ENCODE results near the gene GNAL. TPM values are rescaled to one million over a fixed set of nuclear protein-coding genes. Genes with fewer than 3 reads are reported as not detected.

The GNAL gene
- total and polyA plus RNA-seq, 7 donors, result 0.46 to 25.1 (median 13.2) TPM

GRCh38 chr18:11759456-11759855 lies 70.4 kb downstream of the GNAL start:
- TF ChIP-seq POLR2A (IDR thresholded peaks at IDR 0.05), result no peak
- no peak for TF ChIP-seq EP300 (IDR thresholded peaks at IDR 0.05)
- no peak for TF ChIP-seq CTCF (IDR thresholded peaks at IDR 0.05)
- TF ChIP-seq POLR2AphosphoS5 (IDR thresholded peaks at IDR 0.05), result no peak
- intact Hi-C loops (cut with DNase I), result no loop called here
- WGBS, 2 donors, result 91 to 94% methylated on average over 10 of the region's 10 CpGs
- no peak for DNase-seq
- Histone ChIP-seq H3K27me3 (no peaks in the 10 kb centered on the region), H3K4me3 (no peak overlapping the region), H3K9me3 (no peaks in the 10 kb centered on the region), H3K4me1 (no peaks in the 10 kb centered on the region), H3K27ac (no peak overlapping the region), H3K36me3 (no peaks in the 10 kb centered on the region)

GRCh38 chr18:11760498-11761167 lies 71.6 kb downstream of the GNAL start:
- 65 to 83% methylated on average over 7 of the region's 7 CpGs for WGBS, 2 donors
- Histone ChIP-seq H3K27me3 (no peaks in the 10 kb centered on the region), H3K27ac (no peak overlapping the region), H3K36me3 (no peaks in the 10 kb centered on the region), H3K4me1 (no peaks in the 10 kb centered on the region), H3K9me3 (no peaks in the 10 kb centered on the region), H3K4me3 (no peak overlapping the region)
- intact Hi-C loops (cut with DNase I), result no loop called here
- TF ChIP-seq POLR2A (IDR thresholded peaks at IDR 0.05), result no peak
- no peak for TF ChIP-seq CTCF (IDR thresholded peaks at IDR 0.05)
- TF ChIP-seq POLR2AphosphoS5 (IDR thresholded peaks at IDR 0.05), result no peak
- no peak for TF ChIP-seq EP300 (IDR thresholded peaks at IDR 0.05)
- no peak for DNase-seq

- intact Hi-C loops (cut with DNase I), result no loop called here
- TF ChIP-seq POLR2A (IDR thresholded peaks at IDR 0.05), result no peak
- H3K27me3 ChIP-seq, result no peaks in the 10 kb centered on the region
- H3K36me3 ChIP-seq, result no peaks in the 10 kb centered on the region
- no peaks in the 10 kb centered on the region for H3K4me1 ChIP-seq
- no peak overlapping the region for H3K4me3 ChIP-seq
- DNase-seq, result no peak
- H3K27ac ChIP-seq, result no peak overlapping the region
- no peaks in the 10 kb centered on the region for H3K9me3 ChIP-seq
- 81 to 88% methylated on average over 2 of the region's 2 CpGs for WGBS, 2 donors
Measured at GRCh38 chr18:11761553-11761952, 72.5 kb downstream of the GNAL start.

- Histone ChIP-seq H3K4me1 (no peaks in the 10 kb centered on the region), H3K36me3 (no peaks in the 10 kb centered on the region), H3K27me3 (no peaks in the 10 kb centered on the region), H3K4me3 (no peak overlapping the region), H3K27ac (no peak overlapping the region), H3K9me3 (no peaks in the 10 kb centered on the region)
- TF ChIP-seq POLR2A (IDR thresholded peaks at IDR 0.05) (no peak), POLR2AphosphoS5 (IDR thresholded peaks at IDR 0.05) (no peak), EP300 (IDR thresholded peaks at IDR 0.05) (no peak), CTCF (IDR thresholded peaks at IDR 0.05) (no peak)
- intact Hi-C loops (cut with DNase I), result no loop called here
- no peak for DNase-seq
- 83 to 88% methylated on average over 7 of the region's 7 CpGs for WGBS, 2 donors
Measured at GRCh38 chr18:11762429-11762828, 73.4 kb downstream of the GNAL start.

- DNase-seq, result no peak
- no peak for TF ChIP-seq POLR2A (IDR thresholded peaks at IDR 0.05)
- no peak for TF ChIP-seq EP300 (IDR thresholded peaks at IDR 0.05)
- TF ChIP-seq POLR2AphosphoS5 (IDR thresholded peaks at IDR 0.05), result no peak
- TF ChIP-seq CTCF (IDR thresholded peaks at IDR 0.05), result no peak
- Histone ChIP-seq H3K36me3 (no peaks in the 10 kb centered on the region), H3K27me3 (no peaks in the 10 kb centered on the region), H3K9me3 (no peaks in the 10 kb centered on the region), H3K4me1 (no peaks in the 10 kb centered on the region), H3K4me3 (no peak overlapping the region), H3K27ac (no peak overlapping the region)
- intact Hi-C loops (cut with DNase I), result no loop called here
- 90 to 95% methylated on average over 6 of the region's 6 CpGs for WGBS, 2 donors
Measured at GRCh38 chr18:11767329-11767728, 78.3 kb downstream of the GNAL start.

All from sigmoid colon (tissue), 7 donors.